ENCODE measurements around the gene DNAAF1. TPM values are rescaled to one million over a fixed set of nuclear protein-coding genes. Genes with fewer than 3 reads are reported as not detected.
A peak's percentile ranks its signal among the peaks of the same experiment; 100 is the strongest.

DNAAF1 gene
- total RNA-seq, 1 donor from 2014 or later: not detected

- peaks cover 2% of the 10 kb centered on the region for H3K36me3 ChIP-seq (ENCODE audit: control insufficient read depth, insufficient read depth, low read length)
- no peak for DNase-seq (ENCODE audit: low read depth)
- no peak overlapping the region for H3K4me3 ChIP-seq (ENCODE audit: low read depth, low read length)
- no peak for TF ChIP-seq CTCF (IDR thresholded peaks at IDR 0.05; ENCODE audit: insufficient read depth, low read length, poor library complexity, severe bottlenecking)
- no peaks in the 10 kb centered on the region for H3K27me3 ChIP-seq (ENCODE audit: control insufficient read depth, insufficient read depth, low read length)
Measured at GRCh38 chr16:84184775-84185174, 39.7 kb downstream of the DNAAF1 start.

- TF ChIP-seq CTCF (IDR thresholded peaks at IDR 0.05; ENCODE audit: insufficient read depth, low read length, poor library complexity, severe bottlenecking): peak; percentile 95
- Histone ChIP-seq H3K4me3 (ENCODE audit: low read depth, low read length) (peak within 1 kb of the TSS; percentile 88), H3K36me3 (ENCODE audit: control insufficient read depth, insufficient read depth, low read length) (peaks cover 2% of the 10 kb centered on the region), H3K27me3 (ENCODE audit: control insufficient read depth, insufficient read depth, low read length) (no peaks in the 10 kb centered on the region)
- peak; percentile 88 for DNase-seq (ENCODE audit: low read depth)
Measured at GRCh38 chr16:84186685-84187437, 41.8 kb downstream of the DNAAF1 start, which contains the start of gene TAF1C. TAF1C (minus strand) TSS chr16:84187057; CDS start chr16:84184988, 2,069 bp downstream.

GRCh38 chr16:84190731-84191388, 45.8 kb downstream of the DNAAF1 start, which contains the start of gene ADAD2:
ADAD2 (plus strand) TSS chr16:84191157; CDS start chr16:84191231, 74 bp downstream.
- no peak within 1 kb of the TSS for H3K4me3 ChIP-seq (ENCODE audit: low read depth, low read length)
- TF ChIP-seq CTCF (IDR thresholded peaks at IDR 0.05; ENCODE audit: insufficient read depth, low read length, poor library complexity, severe bottlenecking): no peak
- H3K36me3 ChIP-seq (ENCODE audit: control insufficient read depth, insufficient read depth, low read length): no peaks in the 10 kb centered on the region
- DNase-seq (ENCODE audit: low read depth): no peak
- H3K27me3 ChIP-seq (ENCODE audit: control insufficient read depth, insufficient read depth, low read length): peaks cover 5% of the 10 kb centered on the region

GRCh38 chr16:84191466-84191865, 46.4 kb downstream of the DNAAF1 start:
- no peak for DNase-seq (ENCODE audit: low read depth)
- Histone ChIP-seq H3K4me3 (ENCODE audit: low read depth, low read length) (no peak overlapping the region), H3K27me3 (ENCODE audit: control insufficient read depth, insufficient read depth, low read length) (peaks cover 5% of the 10 kb centered on the region), H3K36me3 (ENCODE audit: control insufficient read depth, insufficient read depth, low read length) (no peaks in the 10 kb centered on the region)
- TF ChIP-seq CTCF (IDR thresholded peaks at IDR 0.05; ENCODE audit: insufficient read depth, low read length, poor library complexity, severe bottlenecking): no peak

- peaks cover 8% of the 10 kb centered on the region for H3K27me3 ChIP-seq (ENCODE audit: control insufficient read depth, insufficient read depth, low read length)
- no peak for TF ChIP-seq CTCF (IDR thresholded peaks at IDR 0.05; ENCODE audit: insufficient read depth, low read length, poor library complexity, severe bottlenecking)
- no peaks in the 10 kb centered on the region for H3K36me3 ChIP-seq (ENCODE audit: control insufficient read depth, insufficient read depth, low read length)
- DNase-seq (ENCODE audit: low read depth): no peak
- no peak overlapping the region for H3K4me3 ChIP-seq (ENCODE audit: low read depth, low read length)
Measured at GRCh38 chr16:84193480-84193879, 48.4 kb downstream of the DNAAF1 start.
